Dendritic cell treated with granulocyte-macrophage colony-stimulating factor and Interleukin-4, amounts not matched to agents 40 ng/mL and 50 ng/mL, for 4 days (primary cell): Measurements from ENCODE around the gene TEC.

Source experiments
- H3K27ac Mint-ChIP-seq: one replicate; pipeline ENCODE4 v1.8.0; 2022; ENCODE audit warnings: mild to moderate bottlenecking, mixed read lengths
- H3K27me3 Mint-ChIP-seq: one replicate; pipeline ENCODE4 v1.8.0; 2022; ENCODE audit warnings: mild to moderate bottlenecking, mixed read lengths
- H3K36me3 Mint-ChIP-seq: one replicate; pipeline ENCODE4 v1.8.0; 2022; ENCODE audit warnings: low read depth, mixed read lengths
- H3K4me1 Mint-ChIP-seq: one replicate; pipeline ENCODE4 v1.8.0; 2022; ENCODE audit warnings: low read depth, mixed read lengths
- H3K4me3 Mint-ChIP-seq: one replicate; pipeline ENCODE4 v1.8.0; 2022; ENCODE audit warnings: mild to moderate bottlenecking, moderate library complexity, mixed read lengths
- H3K9me3 Mint-ChIP-seq: one replicate; pipeline ENCODE4 v1.8.0; 2022; ENCODE audit warnings: mixed read lengths
- intact Hi-C: fragments of 100-400 bp; cut with micrococcal nuclease; formaldehyde crosslinking; loops from one replicate; pipeline ENCODE4 v1.15.0; 2022

Gene TEC

DNA sequence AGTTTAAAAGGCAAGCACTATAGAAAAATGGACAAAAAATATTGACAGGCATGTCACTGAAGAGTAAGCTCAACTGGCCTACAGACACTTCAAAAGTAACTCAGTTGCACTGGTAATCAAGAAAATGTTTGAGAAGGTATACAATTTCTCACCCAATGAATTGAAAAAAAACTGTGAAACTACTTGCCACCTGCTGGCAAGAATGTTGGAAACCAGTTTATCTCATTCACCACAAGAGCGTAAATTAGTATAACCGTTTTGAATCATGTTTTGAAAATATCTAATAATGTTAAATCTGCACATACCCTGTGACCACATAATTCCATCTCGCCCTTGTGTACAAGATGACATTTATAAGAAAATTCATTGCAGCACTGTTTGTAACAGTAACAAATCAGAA lies 167.3 kb downstream of the TEC start:
- Mint-ChIP-seq H3K4me3 (no peak overlapping the region), H3K36me3 (no peaks in the 10 kb centered on the region), H3K4me1 (no peaks in the 10 kb centered on the region), H3K27ac (no peak overlapping the region), H3K9me3 (no peaks in the 10 kb centered on the region), H3K27me3 (no peaks in the 10 kb centered on the region)
- intact Hi-C loops: no loop called here

DNA sequence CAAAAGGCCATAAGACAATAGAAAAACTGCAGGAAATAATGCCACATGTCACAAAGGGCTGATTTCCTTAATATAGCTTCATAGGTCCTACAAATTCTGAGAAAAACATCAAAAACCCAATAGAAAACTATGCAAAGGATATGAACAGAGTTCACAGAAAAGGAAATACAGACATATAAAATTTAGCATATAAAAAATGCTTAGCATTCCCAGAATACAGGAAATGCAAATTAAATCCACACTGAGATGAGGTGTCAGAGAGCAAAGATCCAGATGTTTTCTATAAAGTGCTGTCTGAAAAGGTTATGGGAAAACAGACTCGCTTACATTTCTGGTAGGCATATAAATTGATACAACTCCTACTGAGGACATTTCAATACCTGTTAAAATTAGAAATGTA lies 169.4 kb downstream of the TEC start:
- H3K9me3 Mint-ChIP-seq: no peaks in the 10 kb centered on the region
- intact Hi-C loops: no loop called here
- H3K4me1 Mint-ChIP-seq: no peaks in the 10 kb centered on the region
- H3K27ac Mint-ChIP-seq: no peak overlapping the region
- no peak overlapping the region for H3K4me3 Mint-ChIP-seq
- H3K36me3 Mint-ChIP-seq: no peaks in the 10 kb centered on the region
- H3K27me3 Mint-ChIP-seq: no peaks in the 10 kb centered on the region

DNA sequence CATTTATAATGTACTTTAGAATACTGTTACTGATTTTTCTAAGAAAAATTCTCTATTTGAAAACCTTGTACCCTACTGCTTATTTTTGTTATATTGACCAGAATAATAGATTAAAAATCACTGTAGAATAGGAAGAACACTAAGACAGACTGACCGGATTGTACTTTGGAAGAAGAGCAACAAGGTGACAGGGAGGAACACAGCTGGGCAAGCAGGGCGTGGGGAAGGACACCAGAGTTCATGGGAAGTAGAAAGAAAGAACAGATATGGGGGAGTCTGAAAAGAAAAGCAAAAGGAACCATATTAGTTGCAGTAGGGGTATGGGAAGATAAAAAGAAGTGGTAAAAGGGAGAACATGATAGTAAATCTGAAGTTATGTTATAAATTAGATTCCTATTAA lies 174.2 kb downstream of the TEC start:
- no peaks in the 10 kb centered on the region for H3K27me3 Mint-ChIP-seq
- H3K36me3 Mint-ChIP-seq: no peaks in the 10 kb centered on the region
- no peaks in the 10 kb centered on the region for H3K9me3 Mint-ChIP-seq
- no peak overlapping the region for H3K4me3 Mint-ChIP-seq
- H3K27ac Mint-ChIP-seq: no peak overlapping the region
- intact Hi-C loops: no loop called here
- H3K4me1 Mint-ChIP-seq: no peaks in the 10 kb centered on the region

DNA sequence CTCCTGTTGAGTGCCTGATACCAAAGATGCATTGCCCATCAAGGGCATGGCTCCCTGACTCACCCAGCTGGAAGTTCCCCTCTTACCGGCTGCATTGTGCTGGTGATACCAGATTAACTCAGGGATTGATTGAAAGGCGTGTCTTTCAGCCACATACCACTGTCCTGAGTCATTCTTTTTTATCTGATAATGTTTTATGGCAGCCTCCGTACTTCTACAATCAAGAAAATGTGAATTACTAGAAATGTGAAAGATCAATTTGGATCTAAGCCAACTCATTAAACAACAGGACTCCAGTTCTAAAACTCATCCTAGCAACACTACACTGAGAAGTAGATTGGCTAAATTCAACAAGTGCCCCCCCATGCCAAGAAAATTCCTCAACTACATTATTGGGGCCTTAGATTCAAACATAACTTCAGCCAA lies 175.6 kb downstream of the TEC start:
- H3K36me3 Mint-ChIP-seq: no peaks in the 10 kb centered on the region
- H3K9me3 Mint-ChIP-seq: no peaks in the 10 kb centered on the region
- H3K27me3 Mint-ChIP-seq: no peaks in the 10 kb centered on the region
- H3K4me3 Mint-ChIP-seq: no peak overlapping the region
- intact Hi-C loops: no loop called here
- H3K27ac Mint-ChIP-seq: no peak overlapping the region
- H3K4me1 Mint-ChIP-seq: no peaks in the 10 kb centered on the region

DNA sequence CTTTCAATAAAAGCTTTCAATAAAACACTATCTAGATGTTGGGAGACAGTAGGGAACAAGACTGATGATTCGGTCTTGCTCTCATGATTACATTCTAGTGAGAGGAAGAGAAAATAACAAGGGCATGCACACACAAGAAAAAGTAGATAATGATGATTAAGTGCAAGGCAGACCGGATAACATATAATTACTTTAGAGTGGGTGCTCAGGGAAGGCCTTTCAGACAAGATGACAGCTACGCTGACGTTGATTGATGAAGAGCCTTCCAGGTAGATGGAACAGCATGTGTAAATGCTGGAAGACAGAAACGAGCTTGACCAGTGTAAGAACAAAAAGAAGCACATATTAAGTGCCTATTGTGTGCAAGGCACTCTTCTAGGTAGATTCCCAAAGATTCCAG lies 179.0 kb downstream of the TEC start:
- no peak overlapping the region for H3K4me3 Mint-ChIP-seq
- no peaks in the 10 kb centered on the region for H3K4me1 Mint-ChIP-seq
- no peaks in the 10 kb centered on the region for H3K36me3 Mint-ChIP-seq
- no peaks in the 10 kb centered on the region for H3K9me3 Mint-ChIP-seq
- no peaks in the 10 kb centered on the region for H3K27me3 Mint-ChIP-seq
- intact Hi-C loops: no loop called here
- no peak overlapping the region for H3K27ac Mint-ChIP-seq

DNA sequence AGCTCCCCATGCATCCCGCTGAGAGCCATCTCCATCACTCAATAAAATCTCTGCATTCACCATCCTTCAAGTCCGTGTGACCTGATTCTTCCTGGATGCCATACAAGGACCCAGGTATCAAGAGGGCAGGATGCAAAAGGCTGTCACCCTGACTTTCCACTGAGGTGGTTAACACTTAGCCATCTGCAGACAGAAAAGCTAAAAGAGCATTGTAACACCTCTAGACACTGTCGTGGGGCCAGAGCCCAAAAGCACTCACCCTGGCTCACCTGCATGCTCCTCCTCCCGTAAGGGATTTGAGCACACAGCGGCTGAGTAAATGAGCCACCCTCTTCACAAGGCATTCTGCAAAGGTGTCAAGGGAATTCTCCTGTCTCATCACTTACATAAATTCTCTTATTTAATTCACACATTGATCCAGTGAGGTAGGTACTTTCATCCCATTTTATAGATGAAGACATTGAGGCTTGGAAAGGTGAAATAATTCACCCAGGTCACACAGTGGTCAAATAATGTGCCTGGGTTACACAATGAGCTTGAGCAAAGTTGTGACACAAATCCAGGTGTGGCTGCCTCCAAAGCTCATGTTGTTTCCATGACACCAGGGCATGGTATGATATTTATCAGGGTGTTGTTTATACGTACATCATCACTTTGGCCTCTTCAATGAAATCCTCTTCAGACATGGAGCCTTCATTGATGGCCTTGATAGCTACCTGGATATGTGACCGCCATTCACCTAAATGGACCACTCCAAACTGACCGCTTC lies 183.6 kb downstream of the TEC start:
- intact Hi-C loops: loop anchor here (5.0 to 10.0 kb wide), 2 partner anchors 54 to 401 kb away; no protein-coding TSS in a partner anchor
- no peak overlapping the region for H3K27ac Mint-ChIP-seq

More for the DNA sequence above, 183.6 kb downstream of the TEC start:
- Mint-ChIP-seq H3K36me3 (no peaks in the 10 kb centered on the region), H3K4me1 (no peaks in the 10 kb centered on the region), H3K9me3 (no peaks in the 10 kb centered on the region), H3K4me3 (no peak overlapping the region), H3K27me3 (peaks cover 4% of the 10 kb centered on the region)
